ENCODE measurements around the gene SYVN1. TPM values are rescaled to one million over a fixed set of nuclear protein-coding genes. Genes with fewer than 3 reads are reported as not detected.
"Not testable (repeated sequence)": the region's sequence is repeated elsewhere in the genome, so short reads cannot be mapped to it uniquely, and the experiment has no call there.

SYVN1 gene
- total RNA-seq, 1 donor = 44.7 TPM

GRCh38 chr11:65152122-65152521 is 17.8 kb upstream of the SYVN1 start:
- peak in 1 of 3 donors; percentile 31 for DNase-seq (ENCODE audit: low read depth in 2 of 3, low spot score in 2 of 3)

DNA sequence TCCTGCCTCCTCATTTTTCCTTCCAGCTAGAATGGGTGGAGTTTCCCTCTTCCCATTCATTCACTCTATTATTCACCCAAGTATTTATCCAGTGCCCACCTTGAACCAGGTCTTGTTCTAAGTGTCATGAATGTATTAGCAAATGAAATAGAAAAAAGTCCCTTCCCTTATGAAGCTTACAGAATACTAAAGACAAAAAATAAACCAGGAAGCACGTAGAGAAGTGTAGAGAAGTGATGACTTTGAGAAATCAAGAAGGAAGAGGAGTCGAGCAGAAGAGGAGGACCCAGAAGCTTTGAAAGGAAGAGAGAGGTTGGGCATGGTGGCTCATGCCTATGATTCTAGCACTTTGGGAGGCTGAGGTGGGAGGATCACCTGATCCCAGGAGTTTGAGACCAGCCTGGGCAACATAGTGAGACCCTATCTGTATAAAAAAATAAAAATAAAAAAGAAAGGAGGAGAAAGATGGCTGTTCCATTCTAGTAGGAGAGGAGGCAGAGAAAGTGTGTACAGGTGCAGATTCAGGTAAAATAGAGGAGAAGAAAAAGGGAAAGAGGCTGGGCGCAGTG is 17.1 kb upstream of the SYVN1 start:
- peak in 1 of 3 donors; percentile 33 for DNase-seq (ENCODE audit: low read depth in 2 of 3, low spot score in 2 of 3)

DNA sequence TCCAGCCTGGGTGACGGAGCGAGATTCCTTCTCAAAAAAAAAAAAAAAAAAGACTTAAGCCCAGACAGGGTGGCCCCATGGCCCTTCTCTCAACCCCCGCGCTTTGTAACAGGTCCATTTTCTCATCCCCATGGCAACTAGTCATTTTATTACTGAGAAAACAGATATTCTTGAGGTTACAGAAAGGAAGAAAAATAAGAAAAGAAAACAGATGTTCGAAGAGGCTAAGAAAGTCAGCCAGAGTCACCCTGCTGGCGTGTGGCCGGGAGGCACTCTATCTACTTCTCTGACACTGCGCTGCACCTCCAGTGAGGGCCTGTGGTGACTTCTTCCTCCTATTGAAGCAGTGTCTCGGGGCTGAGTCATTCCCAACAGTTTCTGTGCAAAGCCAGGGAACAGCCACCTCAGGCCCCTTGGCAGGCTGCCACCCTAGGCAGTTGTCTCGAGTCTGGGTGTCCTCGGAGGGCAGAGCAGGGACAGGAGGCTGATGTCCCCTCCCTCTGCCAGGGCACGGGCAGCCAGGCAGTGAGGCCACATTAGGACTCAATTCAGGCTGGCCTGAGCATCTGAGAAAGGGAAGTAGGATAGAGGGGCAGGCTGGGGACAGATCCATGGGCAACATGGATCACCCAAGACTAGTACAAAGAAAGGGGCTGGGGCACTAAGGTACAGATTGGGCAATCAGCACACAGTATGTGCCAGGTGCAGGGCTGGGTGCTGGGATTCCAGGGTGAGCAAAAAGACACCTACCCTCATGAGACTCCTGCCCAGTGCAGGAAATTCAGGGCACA is 16.4 kb upstream of the SYVN1 start:
- peak in 2 of 3 donors; percentile 99 for DNase-seq (ENCODE audit: low read depth in 2 of 3, low spot score in 2 of 3)

GRCh38 chr11:65150131-65150508 is 15.8 kb upstream of the SYVN1 start:
- DNase-seq (ENCODE audit: low read depth in 2 of 3, low spot score in 2 of 3) = not testable (repeated sequence)

GRCh38 chr11:65148657-65149056 is 14.3 kb upstream of the SYVN1 start:
- no peak for DNase-seq (ENCODE audit: low read depth in 2 of 3, low spot score in 2 of 3)

DNA sequence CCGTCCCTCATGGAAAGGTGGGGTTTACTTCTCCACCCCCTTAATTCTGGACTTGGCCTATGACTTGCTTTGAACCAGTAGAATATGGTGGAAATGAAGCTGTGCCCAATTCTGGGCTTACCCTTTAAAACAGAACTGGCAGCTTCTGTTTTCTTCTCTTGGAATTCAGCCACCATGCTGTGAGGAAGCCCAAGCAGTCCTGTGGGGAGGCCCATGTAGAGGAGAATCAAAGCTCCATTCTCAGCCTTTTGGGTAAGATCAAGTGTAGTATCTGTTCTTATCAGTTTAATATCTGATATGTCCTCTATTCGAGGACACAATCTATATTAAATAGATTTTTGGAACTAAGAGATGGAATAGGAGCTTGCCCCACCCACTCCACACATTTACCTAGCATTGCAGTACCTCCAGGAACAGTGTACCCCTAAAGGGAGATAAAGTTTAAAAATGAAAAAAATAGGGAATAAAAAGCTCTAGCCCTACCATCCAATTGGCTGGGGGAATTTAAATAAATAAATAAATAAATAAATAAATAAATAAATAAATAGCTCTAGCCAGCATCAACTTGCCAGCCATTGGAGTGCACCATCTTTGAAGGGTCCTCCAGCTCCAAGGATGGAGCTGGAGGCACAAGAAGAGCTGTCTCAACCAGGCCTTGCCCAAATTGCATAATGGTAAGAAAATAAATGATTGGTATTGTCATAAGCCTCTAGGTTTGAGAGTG is 13.2 kb upstream of the SYVN1 start:
- no peak for DNase-seq (ENCODE audit: low read depth in 2 of 3, low spot score in 2 of 3)

GRCh38 chr11:65141896-65142494 is 7.7 kb upstream of the SYVN1 start:
- no peak for DNase-seq (ENCODE audit: low read depth in 2 of 3, low spot score in 2 of 3)

GRCh38 chr11:65136515-65137096 is 2.3 kb upstream of the SYVN1 start:
- DNase-seq (ENCODE audit: low read depth in 2 of 3, low spot score in 2 of 3) = no peak

DNA sequence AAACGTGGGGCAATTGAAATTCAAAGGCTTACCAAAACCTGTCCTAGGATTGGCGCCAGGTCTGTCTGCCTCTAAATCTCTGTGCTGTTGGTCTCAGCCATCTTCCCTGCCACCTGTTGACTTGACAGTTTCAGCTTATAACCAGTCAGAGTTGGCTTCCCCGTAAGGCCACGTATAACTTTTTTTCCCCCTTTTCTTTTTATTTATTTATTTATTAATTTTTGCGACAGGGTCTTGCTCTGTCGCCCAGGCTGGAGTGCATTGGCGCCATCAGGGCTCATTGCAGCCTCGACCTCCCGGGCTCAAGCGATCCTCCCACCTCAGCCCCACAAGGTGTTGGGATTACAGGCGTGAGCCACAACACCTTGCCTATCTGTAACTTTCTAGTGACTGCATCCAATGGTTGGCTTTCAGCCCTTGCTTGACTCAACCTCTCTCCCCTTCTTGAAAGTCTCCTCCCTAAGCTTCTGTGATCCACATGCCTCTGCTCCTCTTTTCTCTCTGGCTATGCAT is 1.4 kb upstream of the SYVN1 start:
- no peak for DNase-seq (ENCODE audit: low read depth in 2 of 3, low spot score in 2 of 3)

DNA sequence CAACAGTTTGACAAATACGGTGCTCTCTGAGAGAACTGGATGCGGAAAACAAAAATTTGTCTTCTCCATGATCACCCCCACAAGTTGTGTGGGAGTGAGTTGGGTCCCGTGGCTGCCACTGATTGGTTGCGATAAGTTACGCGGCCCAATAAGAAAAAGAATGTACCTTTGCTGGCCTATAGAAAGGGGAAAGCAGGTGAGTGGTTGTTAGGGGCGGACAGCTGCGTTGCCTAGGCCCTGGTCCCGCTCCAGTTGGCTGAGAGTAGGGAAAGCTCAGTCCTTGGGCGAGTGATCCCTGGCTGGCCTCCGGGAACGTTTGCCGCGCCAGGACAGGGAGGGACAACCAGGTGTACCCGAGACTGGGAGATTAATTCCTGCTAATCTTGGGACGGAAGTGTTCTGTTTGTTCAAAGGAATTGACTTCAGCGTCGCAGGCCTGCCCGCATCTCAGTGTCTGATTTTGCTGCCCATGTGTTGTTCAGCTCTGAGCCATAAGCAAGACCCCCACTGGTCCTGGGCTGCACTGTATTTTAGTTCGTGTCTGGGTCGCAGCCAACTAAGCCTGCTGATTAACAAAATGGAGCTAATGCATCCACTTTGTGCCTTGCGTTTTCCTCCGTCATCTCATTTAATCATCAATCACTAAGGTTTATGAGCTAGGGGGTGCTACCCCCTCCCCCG is 773 bp upstream of the SYVN1 start:
- DNase-seq (ENCODE audit: low read depth in 2 of 3, low spot score in 2 of 3) = peak; percentile 77 to 97 (median 94)

GRCh38 chr11:65133724-65134123 is 595 bp downstream of the SYVN1 start:
- DNase-seq (ENCODE audit: low read depth in 2 of 3, low spot score in 2 of 3) = no peak

DNA sequence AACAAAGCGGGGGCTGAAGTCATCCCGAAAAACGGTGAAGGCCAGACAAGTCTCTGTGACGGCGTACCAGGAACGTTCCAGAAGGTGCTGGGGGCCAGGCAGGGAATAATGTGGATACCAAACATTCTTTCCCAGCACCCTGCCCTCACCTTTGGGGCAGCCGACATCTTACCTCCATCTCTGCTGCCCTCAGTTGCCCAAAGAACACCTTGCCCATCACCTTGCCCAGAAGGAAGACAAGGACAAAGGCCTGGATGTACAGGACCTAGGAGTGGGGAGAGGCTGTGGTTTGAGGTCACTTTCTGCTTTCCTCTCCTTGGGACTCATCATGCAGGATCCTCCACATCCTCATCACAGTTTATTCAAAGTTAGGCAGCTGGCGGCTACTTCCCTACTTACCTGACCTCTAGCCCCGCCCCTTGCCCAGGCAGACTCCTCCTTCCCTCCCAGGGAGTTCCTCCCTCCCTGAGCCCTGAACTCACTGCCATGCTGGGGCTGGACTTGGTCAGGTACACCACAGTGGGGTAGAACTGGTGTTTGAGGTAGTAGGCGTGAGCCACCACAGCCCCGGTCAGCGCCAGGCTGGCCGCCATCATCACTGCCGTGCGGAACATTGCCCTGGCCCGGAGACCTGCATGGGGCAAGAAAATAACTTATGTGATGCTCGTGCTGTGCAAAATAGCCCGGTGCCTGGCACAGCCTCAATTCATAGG is 1.2 kb downstream of the SYVN1 start:
- peak in 2 of 3 donors; percentile 41 to 42 for DNase-seq (ENCODE audit: low read depth in 2 of 3, low spot score in 2 of 3)

- DNase-seq (ENCODE audit: low read depth in 2 of 3, low spot score in 2 of 3) = no peak
Observed at GRCh38 chr11:65132238-65132987, 1.9 kb downstream of the SYVN1 start.

DNA sequence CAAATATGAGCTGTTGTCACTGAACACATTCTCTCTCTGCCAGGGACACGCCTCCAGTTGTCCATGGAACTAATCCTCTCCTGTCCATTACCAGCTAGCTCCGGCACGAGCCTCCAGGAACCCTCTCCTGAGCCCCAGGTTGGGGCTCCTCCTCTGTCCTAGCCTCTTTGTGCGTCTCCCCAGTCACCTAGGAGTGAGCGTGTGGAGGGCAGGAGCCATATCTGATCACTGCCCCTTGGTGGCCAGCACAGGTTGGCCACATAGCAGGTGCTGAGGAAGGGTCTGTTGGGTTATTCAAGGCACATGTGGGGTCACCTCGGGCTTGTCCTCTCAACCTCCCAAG is 2.5 kb downstream of the SYVN1 start:
- no peak for DNase-seq (ENCODE audit: low read depth in 2 of 3, low spot score in 2 of 3)

- no peak for DNase-seq (ENCODE audit: low read depth in 2 of 3, low spot score in 2 of 3)
Observed at GRCh38 chr11:65131417-65131776, 2.9 kb downstream of the SYVN1 start.

DNA sequence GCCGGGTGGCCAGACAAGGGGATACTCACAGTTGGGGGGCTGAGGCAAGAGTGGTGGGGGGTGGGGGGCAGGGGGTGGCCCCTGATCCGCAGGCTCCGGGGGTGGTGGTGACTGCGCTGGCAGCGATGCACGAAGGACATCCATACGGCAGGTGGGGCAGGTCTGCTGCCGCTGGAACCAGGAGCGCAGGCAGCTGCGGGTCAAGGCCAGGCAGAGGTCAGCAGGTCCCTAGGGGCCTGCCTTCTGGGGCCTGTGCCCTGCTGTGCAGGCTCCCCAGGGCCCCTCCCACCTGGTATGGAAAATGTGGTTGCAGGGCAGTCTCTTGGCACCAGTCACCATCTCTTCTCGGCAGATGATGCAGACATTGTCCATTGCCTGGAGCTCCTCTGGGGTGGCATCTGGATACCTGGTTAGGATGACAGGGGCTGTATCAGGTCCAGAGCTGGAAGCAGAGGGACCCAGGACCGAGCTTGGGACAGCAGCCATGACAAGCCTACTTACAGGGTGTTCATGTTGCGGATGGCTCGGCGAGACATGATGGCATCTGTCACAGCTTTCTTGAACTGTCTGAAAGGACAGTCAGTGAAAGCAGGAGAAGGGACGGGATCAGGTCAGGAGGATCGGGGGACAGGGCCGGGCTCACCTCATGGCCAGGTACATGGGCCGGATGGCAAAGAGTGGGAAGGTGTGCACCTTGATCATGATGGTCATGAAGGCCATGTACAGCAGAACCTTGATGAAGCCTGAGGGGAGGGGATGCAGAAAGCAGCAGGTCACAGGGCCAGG is 3.5 kb downstream of the SYVN1 start:
- DNase-seq (ENCODE audit: low read depth in 2 of 3, low spot score in 2 of 3) = no peak

- DNase-seq (ENCODE audit: low read depth in 2 of 3, low spot score in 2 of 3) = no peak
Observed at GRCh38 chr11:65129649-65130441, 4.5 kb downstream of the SYVN1 start.

All from hematopoietic multipotent progenitor cell (in vitro differentiated cells).